Measurements from ENCODE around the gene TMEM60.

GRCh38 chr7:77753173-77753572 lies 45.1 kb downstream of the TMEM60 start:
- no peak for TF ChIP-seq CTCF (IDR thresholded peaks at IDR 0.05; ENCODE audit: low read depth, low read length, missing input control)
- TF ChIP-seq, protein P1, sequence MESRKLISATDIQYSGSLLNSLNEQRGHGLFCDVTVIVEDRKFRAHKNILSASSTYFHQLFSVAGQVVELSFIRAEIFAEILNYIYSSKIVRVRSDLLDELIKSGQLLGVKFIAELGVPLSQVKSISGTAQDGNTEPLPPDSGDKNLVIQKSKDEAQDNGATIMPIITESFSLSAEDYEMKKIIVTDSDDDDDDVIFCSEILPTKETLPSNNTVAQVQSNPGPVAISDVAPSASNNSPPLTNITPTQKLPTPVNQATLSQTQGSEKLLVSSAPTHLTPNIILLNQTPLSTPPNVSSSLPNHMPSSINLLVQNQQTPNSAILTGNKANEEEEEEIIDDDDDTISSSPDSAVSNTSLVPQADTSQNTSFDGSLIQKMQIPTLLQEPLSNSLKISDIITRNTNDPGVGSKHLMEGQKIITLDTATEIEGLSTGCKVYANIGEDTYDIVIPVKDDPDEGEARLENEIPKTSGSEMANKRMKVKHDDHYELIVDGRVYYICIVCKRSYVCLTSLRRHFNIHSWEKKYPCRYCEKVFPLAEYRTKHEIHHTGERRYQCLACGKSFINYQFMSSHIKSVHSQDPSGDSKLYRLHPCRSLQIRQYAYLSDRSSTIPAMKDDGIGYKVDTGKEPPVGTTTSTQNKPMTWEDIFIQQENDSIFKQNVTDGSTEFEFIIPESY (IDR thresholded peaks at IDR 0.05) = no peak
- TF ChIP-seq, protein P2, sequence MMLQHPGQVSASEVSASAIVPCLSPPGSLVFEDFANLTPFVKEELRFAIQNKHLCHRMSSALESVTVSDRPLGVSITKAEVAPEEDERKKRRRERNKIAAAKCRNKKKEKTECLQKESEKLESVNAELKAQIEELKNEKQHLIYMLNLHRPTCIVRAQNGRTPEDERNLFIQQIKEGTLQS (IDR thresholded peaks at IDR 0.05) = no peak
- TF ChIP-seq, protein P3, sequence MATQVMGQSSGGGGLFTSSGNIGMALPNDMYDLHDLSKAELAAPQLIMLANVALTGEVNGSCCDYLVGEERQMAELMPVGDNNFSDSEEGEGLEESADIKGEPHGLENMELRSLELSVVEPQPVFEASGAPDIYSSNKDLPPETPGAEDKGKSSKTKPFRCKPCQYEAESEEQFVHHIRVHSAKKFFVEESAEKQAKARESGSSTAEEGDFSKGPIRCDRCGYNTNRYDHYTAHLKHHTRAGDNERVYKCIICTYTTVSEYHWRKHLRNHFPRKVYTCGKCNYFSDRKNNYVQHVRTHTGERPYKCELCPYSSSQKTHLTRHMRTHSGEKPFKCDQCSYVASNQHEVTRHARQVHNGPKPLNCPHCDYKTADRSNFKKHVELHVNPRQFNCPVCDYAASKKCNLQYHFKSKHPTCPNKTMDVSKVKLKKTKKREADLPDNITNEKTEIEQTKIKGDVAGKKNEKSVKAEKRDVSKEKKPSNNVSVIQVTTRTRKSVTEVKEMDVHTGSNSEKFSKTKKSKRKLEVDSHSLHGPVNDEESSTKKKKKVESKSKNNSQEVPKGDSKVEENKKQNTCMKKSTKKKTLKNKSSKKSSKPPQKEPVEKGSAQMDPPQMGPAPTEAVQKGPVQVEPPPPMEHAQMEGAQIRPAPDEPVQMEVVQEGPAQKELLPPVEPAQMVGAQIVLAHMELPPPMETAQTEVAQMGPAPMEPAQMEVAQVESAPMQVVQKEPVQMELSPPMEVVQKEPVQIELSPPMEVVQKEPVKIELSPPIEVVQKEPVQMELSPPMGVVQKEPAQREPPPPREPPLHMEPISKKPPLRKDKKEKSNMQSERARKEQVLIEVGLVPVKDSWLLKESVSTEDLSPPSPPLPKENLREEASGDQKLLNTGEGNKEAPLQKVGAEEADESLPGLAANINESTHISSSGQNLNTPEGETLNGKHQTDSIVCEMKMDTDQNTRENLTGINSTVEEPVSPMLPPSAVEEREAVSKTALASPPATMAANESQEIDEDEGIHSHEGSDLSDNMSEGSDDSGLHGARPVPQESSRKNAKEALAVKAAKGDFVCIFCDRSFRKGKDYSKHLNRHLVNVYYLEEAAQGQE (IDR thresholded peaks at IDR 0.05) = no peak
- TF ChIP-seq MAX (IDR thresholded peaks at IDR 0.05) = no peak
- no peak for TF ChIP-seq GABPA (IDR thresholded peaks at IDR 0.05 in 1 of 2, conservative IDR thresholded peaks at IDR 0.05 in 1 of 2)
- TF ChIP-seq JUND (IDR thresholded peaks at IDR 0.05) = no peak
